Astrocyte of the spinal cord (primary cell): ENCODE results near the gene CLDND2.

Experiments used
- DNase-seq: peaks from one replicate; pipeline ENCODE4 v3.0.0; 2011; ENCODE audit warnings: low read depth, low spot score
- H3K4me3 ChIP-seq: 2 replicates; pipeline ENCODE4 v1.5.1; 2011; ENCODE audit warnings: low read depth, mild to moderate bottlenecking, low read length, moderate library complexity
- in situ Hi-C: cut with HindIII; loops from 2 replicates; pipeline ENCODE4 v1.10.0; 2017; ENCODE audit warnings: low sequenced_read_pairs
- TF ChIP-seq, protein P1 (sequence below): IDR thresholded peaks from 2 replicates; pipeline ENCODE4 v1.5.1; 2012; ENCODE audit warnings: low read depth, mild to moderate bottlenecking, low read length, inconsistent platforms

CLDND2 gene

DNA sequence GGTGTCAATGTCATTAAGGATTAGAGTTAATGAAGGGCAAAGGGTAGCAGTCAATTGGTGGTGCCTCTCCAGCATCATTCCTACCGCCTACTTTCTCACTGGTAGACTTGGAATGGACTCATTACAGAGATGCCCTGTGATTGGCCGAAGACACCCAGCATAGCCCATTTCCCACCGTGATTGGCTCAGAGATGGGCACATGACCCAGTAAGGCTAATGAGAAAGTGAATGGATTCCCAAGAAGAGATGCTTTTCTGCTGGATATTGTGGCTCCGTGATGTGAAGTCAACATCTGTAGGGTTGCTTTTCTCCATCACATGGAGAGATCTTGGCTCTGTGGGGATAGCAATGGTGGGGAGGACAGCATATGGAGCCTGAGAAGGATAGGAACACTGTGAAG, 38.4 kb downstream of the CLDND2 start:
- H3K4me3 ChIP-seq = no peak overlapping the region
- TF ChIP-seq, protein P1, sequence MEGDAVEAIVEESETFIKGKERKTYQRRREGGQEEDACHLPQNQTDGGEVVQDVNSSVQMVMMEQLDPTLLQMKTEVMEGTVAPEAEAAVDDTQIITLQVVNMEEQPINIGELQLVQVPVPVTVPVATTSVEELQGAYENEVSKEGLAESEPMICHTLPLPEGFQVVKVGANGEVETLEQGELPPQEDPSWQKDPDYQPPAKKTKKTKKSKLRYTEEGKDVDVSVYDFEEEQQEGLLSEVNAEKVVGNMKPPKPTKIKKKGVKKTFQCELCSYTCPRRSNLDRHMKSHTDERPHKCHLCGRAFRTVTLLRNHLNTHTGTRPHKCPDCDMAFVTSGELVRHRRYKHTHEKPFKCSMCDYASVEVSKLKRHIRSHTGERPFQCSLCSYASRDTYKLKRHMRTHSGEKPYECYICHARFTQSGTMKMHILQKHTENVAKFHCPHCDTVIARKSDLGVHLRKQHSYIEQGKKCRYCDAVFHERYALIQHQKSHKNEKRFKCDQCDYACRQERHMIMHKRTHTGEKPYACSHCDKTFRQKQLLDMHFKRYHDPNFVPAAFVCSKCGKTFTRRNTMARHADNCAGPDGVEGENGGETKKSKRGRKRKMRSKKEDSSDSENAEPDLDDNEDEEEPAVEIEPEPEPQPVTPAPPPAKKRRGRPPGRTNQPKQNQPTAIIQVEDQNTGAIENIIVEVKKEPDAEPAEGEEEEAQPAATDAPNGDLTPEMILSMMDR = no peak
- in situ Hi-C loops = no loop called here

GRCh38 chr19:51329411-51329810, 39.4 kb downstream of the CLDND2 start:
- in situ Hi-C loops = no loop called here
- no peak overlapping the region for H3K4me3 ChIP-seq
- no peak for DNase-seq
- TF ChIP-seq, protein P1 = no peak

More for the DNA sequence above, 38.4 kb downstream of the CLDND2 start:
- no peak for DNase-seq

DNA sequence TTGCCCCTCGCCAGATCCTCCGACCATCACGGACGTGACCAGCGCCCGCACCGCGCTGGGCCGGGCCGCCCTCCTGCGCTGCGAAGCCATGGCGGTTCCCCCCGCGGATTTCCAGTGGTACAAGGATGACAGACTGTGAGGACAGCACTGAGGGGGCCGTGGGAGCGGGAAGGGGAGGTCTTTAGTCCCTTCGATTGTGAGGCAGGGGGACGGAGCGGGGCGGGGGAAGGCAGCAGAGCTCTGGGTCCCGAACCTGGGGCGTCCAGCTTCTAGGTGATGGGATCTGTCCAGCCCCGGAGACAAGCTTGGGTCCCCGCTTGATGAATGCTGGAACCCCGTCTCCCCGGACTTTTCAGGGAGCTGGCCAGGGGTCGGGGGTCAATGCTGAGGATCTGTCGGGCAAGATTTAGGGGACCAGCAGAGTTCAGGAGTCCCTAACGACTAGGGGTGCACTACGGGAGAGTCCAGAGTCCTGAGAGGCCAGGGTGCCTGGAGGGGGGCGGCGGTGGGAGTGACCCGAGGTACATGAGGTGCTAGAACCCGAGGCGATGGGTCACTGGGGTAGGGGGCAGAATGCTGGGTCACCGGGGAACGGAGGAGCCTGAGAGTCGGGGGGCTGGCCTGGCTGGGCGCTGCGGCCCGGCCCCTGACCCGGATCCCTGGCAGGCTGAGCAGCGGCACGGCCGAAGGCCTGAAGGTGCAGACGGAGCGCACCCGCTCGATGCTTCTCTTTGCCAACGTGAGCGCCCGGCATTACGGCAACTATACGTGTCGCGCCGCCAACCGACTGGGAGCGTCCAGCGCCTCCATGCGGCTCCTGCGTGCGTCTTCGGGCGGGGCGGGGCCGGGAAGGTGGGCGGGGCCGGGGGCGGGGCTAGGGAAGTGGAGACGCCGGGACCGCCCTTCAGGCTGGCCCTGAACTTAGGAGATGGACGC, 41.5 kb downstream of the CLDND2 start:
- TF ChIP-seq, protein P1 = no peak
- H3K4me3 ChIP-seq = no peak overlapping the region
- in situ Hi-C loops = no loop called here
- no peak for DNase-seq

GRCh38 chr19:51326216-51327065, 42.4 kb downstream of the CLDND2 start:
- no peak overlapping the region for H3K4me3 ChIP-seq
- in situ Hi-C loops = no loop called here
- DNase-seq = no peak
- TF ChIP-seq, protein P1 = no peak

- TF ChIP-seq, protein P1 = no peak
- DNase-seq = no peak
- no peak overlapping the region for H3K4me3 ChIP-seq
- in situ Hi-C loops = no loop called here
Observed at GRCh38 chr19:51325161-51325976, 43.4 kb downstream of the CLDND2 start.

DNA sequence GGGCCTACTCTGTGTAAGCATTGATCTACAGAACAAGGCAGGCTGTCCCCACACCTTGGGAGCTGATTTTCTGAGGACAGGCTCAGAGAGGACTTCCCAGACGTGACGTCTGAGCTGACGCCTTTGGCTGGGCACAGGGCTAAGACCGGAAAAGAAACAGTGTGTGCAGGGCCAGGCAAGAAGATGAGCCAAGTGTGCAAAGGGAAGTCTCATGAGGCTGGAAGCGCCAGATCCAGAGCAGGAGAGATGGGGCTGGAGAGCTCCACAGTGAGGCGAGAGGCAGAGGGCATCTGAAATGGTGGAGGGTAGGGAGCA, 44.7 kb downstream of the CLDND2 start:
- TF ChIP-seq, protein P1 = no peak
- in situ Hi-C loops = no loop called here
- DNase-seq = no peak
- H3K4me3 ChIP-seq = no peak overlapping the region
